Osteocyte (in vitro differentiated cells): ENCODE data around the gene LRRC37A3. TPM values are rescaled to one million over a fixed set of nuclear protein-coding genes. Genes with fewer than 3 reads are reported as not detected.
"Not testable (repeated sequence)": the region's sequence is repeated elsewhere in the genome, so short reads cannot be mapped to it uniquely, and the experiment has no call there.

ENCODE experiments used
- DNase-seq: peaks from one replicate; pipeline ENCODE4 v3.0.0; 2021; ENCODE audit warnings: mixed read lengths; ENCODE audit not compliant: unreplicated experiment; ENCODE audit errors: extremely low spot score
- H3K27ac Mint-ChIP-seq: one replicate; pipeline ENCODE4 v1.8.0; 2021; ENCODE audit warnings: mild to moderate bottlenecking, mixed read lengths; ENCODE audit not compliant: unreplicated experiment
- H3K27me3 Mint-ChIP-seq: one replicate; pipeline ENCODE4 v1.8.0; 2021; ENCODE audit warnings: mixed read lengths; ENCODE audit not compliant: unreplicated experiment
- H3K36me3 Mint-ChIP-seq: one replicate; pipeline ENCODE4 v1.8.0; 2021; ENCODE audit warnings: mixed read lengths; ENCODE audit not compliant: unreplicated experiment
- H3K4me1 Mint-ChIP-seq: one replicate; pipeline ENCODE4 v1.8.0; 2021; ENCODE audit warnings: mixed read lengths; ENCODE audit not compliant: unreplicated experiment
- H3K4me3 Mint-ChIP-seq: one replicate; pipeline ENCODE4 v1.8.0; 2021; ENCODE audit warnings: mild to moderate bottlenecking, moderate library complexity, mixed read lengths; ENCODE audit not compliant: unreplicated experiment
- H3K9me3 Mint-ChIP-seq: one replicate; pipeline ENCODE4 v1.8.0; 2021; ENCODE audit warnings: mixed read lengths; ENCODE audit not compliant: unreplicated experiment
- total RNA-seq: library from RNA; stranded (reverse); gene quantifications from 2 replicates; pipeline ENCODE4 v1.2.1, GENCODE V29; 2021

The LRRC37A3 gene
- total RNA-seq, 1 donor from 2014 or later, result 25.1 TPM

GRCh38 chr17:64829824-64830630 lies 89.3 kb downstream of the LRRC37A3 start:
- DNase-seq, result not testable (repeated sequence)

GRCh38 chr17:64829068-64829467 lies 90.2 kb downstream of the LRRC37A3 start:
- H3K4me3 Mint-ChIP-seq, DNase-seq, H3K27ac Mint-ChIP-seq, H3K27me3 Mint-ChIP-seq, H3K9me3 Mint-ChIP-seq, H3K36me3 Mint-ChIP-seq: not testable (repeated sequence)
- peaks cover 10% of the 10 kb centered on the region for H3K4me1 Mint-ChIP-seq

More at GRCh38 chr17:64829824-64830630, 89.3 kb downstream of the LRRC37A3 start:
- not testable (repeated sequence) for H3K27ac Mint-ChIP-seq, H3K36me3 Mint-ChIP-seq, H3K4me3 Mint-ChIP-seq, H3K9me3 Mint-ChIP-seq, H3K27me3 Mint-ChIP-seq
- peaks cover 10% of the 10 kb centered on the region for H3K4me1 Mint-ChIP-seq

DNA sequence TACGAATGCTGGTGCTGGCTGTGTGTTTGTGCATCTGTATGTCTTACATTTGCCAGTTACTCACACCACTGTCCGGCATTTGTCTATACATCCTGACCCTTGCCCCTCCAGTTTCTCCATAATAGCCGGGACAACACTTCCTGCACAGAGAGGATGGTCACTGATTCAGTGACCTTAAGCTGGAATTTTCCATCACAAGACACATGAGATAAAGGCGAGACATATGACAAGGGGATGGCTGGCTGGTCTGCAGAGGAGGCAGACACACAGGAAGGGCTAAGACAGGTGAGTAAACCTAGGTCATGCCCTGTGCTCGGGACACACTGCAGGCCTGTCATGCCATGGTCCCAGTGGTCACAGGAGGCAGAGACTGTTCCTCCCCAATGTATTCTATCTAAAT lies 100.4 kb downstream of the LRRC37A3 start:
- H3K4me1 Mint-ChIP-seq, H3K27ac Mint-ChIP-seq, H3K9me3 Mint-ChIP-seq, H3K4me3 Mint-ChIP-seq, H3K27me3 Mint-ChIP-seq, DNase-seq: not testable (repeated sequence)
- H3K36me3 Mint-ChIP-seq, result peaks cover 19% of the 10 kb centered on the region

DNA sequence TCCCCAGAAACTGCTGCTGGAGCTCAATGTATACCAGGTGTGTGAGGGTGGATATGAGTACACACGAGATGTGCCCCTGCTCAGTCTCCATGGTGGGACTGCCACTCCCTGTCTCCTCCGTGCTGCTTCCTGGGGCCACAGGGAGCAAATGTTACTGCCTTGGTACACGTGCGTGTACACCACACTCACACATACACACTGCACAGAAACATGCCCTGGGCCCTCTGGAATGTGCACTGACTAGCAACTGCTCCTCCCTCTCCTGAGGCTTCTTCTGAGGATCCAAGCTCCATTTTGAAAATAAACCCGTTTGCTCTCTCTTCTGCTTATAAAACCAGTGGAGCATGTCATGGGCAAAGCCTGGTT lies 103.5 kb downstream of the LRRC37A3 start:
- not testable (repeated sequence) for DNase-seq, H3K4me3 Mint-ChIP-seq, H3K27ac Mint-ChIP-seq, H3K4me1 Mint-ChIP-seq, H3K27me3 Mint-ChIP-seq, H3K9me3 Mint-ChIP-seq
- H3K36me3 Mint-ChIP-seq, result peaks cover 17% of the 10 kb centered on the region

DNA sequence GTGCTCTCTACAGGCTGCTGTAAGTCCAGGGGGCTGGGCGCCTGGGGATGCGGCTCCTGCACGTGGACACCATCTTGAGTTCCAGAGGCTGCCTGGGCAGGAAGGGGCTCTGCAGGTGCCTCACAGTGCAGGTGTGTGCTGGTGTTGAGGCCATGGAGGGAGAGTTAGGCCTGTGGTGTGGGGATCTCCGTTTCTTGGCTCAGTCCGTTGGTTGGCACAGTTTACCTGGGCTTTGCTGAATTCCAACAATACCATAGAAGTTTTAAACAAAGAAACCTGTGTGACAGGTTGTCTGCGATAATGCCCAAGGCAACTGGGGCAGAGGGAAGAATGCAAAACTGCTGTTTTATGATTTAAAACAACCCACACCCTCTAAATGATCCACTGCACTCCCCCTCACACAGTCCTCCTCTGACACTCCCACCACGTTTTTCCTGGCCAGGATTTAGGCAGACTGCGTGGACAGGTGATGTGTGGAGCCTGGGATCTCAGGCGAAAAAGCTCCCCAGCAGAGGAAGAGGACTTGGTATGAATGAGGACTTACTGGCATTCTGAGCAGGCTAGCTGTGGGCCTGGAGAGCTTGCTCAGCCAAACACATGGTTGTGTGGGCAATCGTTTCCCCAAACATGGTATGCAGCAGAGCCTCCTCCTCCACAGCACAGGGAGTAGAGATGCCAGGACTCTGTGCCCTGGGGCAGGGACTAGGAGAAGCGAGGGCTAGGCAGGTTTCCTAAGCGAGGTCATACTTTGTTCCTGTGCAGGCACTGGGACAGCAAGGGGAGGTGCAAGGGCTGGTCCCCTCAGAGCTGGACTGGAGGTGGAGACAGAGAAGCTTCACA lies 104.1 kb downstream of the LRRC37A3 start:
- peaks cover 15% of the 10 kb centered on the region for H3K36me3 Mint-ChIP-seq
- DNase-seq, H3K4me3 Mint-ChIP-seq, H3K27me3 Mint-ChIP-seq, H3K27ac Mint-ChIP-seq, H3K9me3 Mint-ChIP-seq, H3K4me1 Mint-ChIP-seq: not testable (repeated sequence)

GRCh38 chr17:64808178-64808977 lies 110.9 kb downstream of the LRRC37A3 start:
- not testable (repeated sequence) for H3K27me3 Mint-ChIP-seq, DNase-seq, H3K9me3 Mint-ChIP-seq, H3K4me3 Mint-ChIP-seq, H3K36me3 Mint-ChIP-seq
- Mint-ChIP-seq H3K27ac (peak overlapping the region; percentile 38), H3K4me1 (peaks cover 11% of the 10 kb centered on the region)

Other genes with a start within 250 kb of the LRRC37A3 start
- 54.7 and 55.9 TPM in 2 replicates for gene GNA13, start 137.3 kb upstream of the LRRC37A3 start, total RNA-seq
- gene RGS9, start 217.9 kb upstream of the LRRC37A3 start, total RNA-seq, result 4.0 and 6.5 TPM in 2 replicates